Measurements from ENCODE around the gene CEP78.
A peak's percentile ranks its signal among the peaks of the same experiment; 100 is the strongest.
"Not testable (repeated sequence)": the region's sequence is repeated elsewhere in the genome, so short reads cannot be mapped to it uniquely, and the experiment has no call there.

Gene CEP78

DNA sequence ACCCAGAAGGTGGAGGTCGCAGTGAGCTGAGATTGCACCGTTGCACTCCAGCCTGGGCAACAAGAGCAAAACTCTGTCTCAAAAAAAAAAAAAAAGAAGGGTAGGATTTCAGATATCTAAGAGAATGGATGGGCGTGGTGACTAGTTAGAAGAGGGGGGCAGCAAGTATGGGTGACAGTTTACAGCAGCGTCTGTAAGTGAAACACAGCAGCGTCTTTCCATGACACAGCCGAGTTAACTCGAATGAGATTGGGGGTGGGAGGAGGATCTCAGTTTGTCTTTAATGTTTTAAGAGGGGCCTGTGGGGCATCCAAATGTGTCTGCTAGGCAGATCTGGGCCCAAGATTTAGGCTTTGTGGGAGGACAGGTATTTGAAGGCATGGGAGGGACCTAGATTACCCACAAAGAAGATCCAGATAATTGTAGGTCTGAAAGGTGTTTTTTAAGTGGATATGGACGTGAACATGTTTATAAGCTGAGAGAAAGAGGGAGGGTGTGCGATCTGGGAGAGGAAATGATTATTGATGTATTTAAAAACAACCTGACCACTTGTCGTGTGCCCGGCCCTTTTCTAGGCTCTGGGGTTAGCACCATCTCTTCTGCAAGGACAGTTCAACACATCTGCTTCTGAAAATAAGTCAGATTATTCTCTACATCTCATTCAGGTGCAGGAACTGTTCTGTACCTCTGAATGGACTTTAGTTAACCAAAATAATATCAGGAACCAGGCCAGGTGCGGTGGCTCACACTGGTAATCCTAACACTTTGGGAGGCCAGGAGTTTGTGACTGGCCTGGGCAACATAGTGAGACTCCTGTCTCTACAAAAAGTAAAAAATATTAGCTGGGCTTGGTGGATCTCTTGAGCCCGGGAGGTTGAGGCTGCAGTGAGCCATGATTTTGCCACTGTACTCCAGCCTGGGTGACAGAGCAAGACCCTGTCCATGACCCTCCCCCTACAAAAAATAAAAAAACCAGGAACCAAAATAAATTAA lies 2.5 kb downstream of the CEP78 start:
- no peak for DNase-seq

DNA sequence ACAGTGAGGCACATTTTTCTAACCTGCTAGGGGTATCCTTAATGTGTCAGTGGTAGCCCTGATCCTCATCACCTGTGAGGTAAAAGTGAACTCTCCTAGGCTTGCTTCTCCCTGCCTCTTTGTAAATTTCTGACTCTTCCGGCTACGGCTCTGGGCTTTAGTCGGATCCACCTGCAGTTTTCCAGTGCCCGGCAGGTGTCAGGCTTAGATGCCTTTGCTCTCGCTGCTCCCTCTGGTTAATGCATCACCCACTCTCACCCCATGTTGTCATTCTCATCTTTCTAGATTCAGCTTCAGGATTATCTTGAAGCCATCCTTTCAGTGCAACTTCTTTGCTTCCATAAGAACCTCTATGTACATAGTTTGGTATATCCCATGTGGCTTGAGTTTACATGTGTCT lies 3.6 kb downstream of the CEP78 start:
- no peak for DNase-seq

DNA sequence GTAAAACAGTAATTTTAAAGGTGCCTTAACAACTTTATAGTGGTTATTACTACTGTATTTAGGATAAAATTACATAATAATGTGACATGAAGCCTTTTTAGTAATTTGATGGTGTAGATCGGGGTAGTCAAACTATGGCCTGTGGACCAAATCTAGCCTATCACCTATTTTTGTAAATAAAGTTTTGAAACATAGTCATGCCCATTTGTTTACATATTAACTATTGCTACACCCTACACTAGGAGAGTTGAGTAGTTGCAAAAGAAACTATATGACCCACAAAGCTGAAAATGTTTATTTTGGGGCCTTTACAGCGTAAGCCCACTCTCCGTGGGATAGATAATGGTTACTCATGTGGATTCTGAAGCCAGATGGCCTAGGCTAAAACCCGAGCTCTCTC lies 6.2 kb downstream of the CEP78 start:
- DNase-seq: no peak

DNA sequence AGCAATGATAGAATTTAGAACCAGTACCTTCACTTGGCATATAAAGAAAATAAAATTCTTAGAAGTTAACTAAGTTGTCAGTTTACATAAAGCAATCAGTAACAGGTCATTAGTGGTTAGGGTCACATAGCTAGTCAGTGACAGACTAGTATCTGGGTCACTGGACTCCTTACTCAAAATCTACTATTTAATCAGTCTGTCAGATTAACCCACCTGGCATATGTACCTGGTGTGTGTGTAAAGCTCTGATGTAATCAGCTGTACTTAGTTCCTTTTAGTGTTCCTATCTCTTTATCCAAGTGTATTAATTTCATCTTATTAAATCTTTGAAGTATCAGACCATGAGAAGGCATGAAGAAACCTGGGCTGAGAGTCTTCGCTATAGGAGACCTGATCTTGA lies 7.3 kb downstream of the CEP78 start:
- no peak for DNase-seq

DNA sequence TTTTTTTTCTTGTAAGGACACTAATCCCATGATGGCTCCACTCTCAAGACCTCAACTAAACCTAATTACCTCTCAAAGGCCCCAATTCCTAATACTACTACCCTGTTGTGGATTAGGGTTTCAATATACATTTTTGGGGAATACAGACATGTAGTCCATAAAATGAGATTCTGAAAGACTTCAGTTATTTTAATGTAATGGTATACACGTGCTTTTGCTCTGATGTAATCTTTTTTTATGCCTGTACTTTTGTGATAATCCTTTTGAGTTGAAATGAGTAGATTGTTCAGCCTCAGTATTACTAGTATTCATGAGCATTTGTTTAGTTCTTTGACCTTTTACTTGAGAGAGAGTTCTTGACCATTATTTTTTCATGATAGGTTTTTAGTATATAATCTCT lies 9.5 kb downstream of the CEP78 start:
- no peak for DNase-seq

DNA sequence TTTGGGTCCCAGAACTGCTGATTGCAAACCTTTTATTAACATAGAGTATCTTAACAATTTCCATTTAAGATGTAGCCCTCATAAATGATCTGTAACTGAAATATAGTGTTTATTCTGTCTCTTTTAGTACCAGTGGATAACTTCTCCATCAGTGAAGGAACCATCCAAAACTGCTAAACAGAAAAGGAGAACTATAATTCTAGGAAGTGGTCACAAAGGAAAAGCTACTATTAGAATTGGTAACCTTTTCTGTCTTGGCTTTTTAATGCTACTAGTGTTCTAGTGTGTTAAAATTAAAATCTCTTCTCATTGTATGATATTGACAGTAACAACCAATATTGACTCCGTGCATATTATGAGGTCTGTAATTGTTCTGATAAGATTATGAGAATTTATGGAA lies 12.8 kb downstream of the CEP78 start:
- DNase-seq: peak in 1 of 2 donors; percentile 55

DNA sequence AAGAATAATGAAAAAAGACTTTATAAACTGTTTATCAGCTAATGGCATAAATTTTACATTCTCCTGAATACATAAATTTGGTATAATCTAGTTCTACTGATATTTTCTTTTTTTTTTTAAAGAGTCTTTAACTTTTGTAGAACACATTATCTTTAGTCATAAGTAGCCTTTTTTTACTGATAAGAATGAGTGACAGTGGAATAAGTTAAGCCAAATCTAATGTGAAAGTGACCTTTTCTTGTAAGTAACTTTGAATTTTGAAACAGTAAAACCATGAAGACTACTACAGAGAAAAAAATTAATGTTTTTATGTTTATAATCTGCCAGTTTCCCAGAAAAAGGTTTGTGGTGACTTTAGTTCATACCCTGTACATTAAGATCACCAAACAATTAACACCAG lies 13.7 kb downstream of the CEP78 start:
- DNase-seq: no peak

DNA sequence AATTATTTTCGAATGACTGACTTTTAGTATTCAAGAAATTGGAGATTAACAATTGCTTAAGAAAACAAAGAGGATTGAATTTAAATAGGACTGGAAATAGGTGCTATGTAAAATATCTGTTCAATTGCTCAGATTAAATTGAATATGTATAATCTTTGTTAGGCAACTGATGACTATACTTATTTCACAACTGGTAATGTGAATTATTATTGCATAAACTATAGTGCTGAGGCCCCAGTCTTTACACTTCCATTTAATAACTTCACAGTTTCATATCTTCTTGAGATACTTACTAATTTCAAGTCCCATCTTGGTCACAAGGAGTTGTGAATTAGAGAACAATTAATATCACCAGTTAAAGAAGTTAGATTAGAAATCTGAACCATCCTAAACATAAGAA lies 16.7 kb downstream of the CEP78 start:
- DNase-seq: no peak

DNA sequence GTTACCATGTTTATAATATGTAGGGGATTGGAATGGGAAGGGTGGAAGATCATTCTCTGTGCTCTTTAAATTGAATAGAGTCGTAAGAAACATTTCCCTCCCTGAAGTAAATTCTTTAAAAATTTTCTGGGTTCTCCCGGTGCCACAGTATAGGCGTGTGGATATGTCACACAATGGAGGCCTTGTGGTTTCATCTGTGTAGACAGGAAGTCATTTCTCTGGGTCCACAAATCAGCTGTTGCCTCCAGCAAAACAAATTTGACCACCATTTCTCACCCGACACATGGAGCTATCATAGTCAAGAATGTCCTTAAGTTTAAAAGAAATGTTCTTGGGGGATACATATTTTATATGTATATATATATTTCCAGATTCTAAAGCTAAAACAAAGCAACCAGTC lies 17.4 kb downstream of the CEP78 start:
- DNase-seq: no peak

DNA sequence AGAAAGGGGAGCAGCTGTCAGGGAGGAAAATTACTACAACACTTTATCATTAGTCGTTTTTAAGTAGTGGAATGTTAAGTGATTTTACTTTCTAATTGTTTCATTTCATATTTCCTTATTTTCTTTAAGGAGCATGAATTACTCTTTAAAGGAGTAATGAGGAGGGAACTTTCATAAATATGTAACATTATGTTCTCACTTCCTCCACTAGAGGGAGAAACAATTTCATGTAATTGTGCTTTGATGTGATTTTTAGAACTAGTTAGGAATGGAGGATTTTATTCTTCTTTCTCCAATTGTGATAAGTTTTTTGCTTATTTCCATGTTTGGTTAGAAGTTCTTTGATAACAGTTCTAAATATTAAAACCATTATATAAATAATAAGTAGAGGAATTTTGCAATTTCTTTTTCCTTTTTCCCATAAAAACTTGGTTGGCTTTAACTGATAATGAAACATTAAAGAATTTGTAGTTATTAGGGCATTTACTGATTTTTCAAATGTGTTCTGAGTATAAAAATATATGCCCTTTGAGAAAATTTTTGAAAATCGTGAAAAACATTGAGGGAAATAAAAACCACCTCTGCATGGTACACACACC lies 25.6 kb downstream of the CEP78 start:
- peak in 1 of 2 donors; percentile 6 for DNase-seq

DNA sequence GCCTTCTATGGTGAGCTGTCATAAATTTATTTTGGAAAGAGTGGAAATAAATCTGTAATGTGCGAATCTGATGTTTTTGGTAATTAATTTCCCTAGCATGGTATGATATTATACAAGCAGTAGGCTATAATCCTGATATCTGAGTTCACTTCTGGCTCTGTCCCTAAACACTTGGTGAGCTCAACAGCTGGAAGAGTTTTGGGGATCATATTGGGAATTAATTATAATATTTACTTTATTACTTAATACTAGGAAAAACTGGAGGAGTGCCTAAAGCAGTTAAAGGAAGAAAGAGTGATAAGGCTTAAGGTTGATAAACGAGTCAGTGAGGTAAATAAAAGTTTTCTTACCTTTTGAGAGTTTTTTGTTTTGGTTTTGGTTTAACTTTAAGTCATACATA lies 26.8 kb downstream of the CEP78 start:
- no peak for DNase-seq

DNA sequence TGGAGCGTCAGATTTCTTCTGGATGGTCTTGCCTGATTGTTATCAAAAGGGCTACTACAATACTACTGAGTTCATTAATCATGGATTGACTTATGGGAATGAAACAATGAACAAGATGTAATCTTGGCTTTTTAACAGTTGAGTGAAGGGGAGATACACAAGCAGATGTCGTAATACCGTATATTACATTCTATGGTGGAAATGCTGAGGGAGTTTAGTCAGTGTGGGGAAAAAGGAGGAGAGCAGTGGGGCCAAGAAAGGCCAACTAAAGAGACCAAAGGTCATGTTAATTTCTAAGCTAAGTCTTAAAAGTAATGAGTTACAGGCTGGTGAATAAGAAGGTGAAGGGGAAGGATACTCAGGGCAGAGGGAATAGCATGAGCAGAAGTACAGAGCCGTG lies 32.0 kb downstream of the CEP78 start:
- DNase-seq: no peak

DNA sequence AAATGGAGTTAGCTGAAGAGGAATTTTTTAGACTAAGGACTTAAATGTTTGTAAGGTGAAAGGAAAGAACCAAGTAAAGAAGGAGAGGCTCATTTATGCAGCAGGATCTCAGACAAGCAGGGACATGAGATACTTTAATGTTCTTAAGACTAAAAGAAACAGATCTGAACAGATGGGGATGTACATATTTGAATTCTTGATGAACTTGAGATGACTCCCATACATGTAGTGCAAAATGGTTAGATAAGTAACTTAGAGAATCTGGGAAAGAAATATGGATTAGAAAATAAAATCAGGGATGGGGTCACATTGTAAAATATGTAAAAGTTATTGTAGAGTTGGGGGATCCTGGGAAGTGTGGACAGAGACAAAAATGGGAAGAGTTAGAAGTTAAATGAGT lies 33.9 kb downstream of the CEP78 start:
- no peak for DNase-seq

DNA sequence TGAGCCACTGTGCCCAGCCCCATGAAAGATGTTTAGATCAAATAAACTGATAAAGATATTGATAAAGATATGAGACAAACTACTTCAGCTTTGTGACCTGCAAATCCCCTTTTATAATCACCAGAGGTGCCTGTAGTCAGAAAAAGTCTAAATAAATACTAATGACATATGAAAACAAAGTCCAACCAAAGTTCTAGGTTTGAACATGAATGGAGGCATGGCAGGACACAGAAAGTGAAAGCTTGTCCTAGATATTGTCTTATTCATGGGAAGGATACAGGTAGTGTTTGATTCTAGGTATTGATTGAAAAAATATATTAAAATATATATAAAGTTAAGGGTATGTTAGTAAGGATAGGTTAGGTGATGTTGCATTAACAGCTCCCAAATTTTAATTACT lies 36.4 kb downstream of the CEP78 start:
- no peak for DNase-seq

DNA sequence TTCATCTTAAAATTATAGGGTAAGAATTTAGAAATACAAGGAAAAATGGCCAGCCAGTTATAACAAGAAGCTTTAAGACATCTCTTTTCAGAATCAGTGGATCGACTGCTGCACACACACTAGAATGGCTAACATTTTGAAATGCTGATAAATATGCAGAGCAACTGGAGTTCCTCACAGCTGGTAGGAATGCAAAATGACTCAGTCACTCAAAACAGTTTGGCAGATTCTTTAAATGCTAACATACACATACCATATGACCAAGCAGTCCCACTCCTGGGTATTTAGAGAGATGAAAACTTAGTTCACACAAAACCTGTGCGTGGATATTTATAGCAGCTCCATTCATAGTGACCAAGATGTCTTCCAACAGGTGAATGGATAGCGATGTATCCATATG lies 37.9 kb downstream of the CEP78 start:
- DNase-seq: no peak

DNA sequence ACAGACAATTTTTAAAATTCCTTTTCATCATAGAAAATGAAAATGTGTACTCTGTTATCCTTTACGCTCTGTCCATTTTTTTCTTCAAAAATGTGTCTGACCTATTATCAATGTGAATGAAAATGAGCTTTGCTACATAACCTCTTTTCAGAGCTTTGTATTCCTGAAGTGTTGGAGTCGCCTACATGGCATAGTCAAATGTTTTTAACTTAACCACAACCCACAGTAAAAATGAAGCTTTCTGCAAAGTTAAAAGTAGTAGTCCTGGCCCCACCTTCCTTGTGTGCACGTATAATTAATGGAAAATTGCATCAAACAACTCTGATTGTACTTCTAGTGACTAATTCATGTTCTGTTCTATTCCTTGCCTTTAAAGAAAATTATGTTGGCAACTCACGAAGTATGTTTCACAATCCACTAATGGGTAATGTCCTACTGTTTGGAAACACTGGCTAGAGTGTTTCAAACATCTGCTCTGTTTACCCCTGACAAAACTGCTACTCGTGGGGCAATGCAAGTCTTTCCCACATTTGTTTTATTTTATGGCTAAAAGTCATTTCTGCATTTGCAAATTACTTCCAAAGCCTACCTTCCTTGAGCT lies 42.4 kb downstream of the CEP78 start:
- no peak for DNase-seq

DNA sequence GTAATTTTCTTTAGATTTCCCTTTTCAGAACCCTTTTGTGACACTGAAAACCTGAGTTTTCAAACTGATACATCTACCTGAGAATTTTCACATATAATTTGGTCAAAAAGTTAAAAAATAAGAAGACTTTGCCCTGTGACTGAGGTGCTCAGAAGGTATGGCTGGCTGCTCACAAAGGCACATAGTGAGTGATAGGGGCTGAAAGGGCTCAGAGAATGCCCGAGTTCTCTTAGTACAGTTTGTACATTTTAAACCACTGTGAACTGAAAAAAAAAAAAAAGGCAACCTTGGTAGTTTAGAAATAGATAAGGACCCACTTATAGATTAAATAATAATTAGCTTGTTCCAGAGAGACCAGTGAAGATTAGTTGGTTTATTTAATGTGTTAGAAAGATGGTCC lies 42.9 kb downstream of the CEP78 start:
- DNase-seq: no peak

DNA sequence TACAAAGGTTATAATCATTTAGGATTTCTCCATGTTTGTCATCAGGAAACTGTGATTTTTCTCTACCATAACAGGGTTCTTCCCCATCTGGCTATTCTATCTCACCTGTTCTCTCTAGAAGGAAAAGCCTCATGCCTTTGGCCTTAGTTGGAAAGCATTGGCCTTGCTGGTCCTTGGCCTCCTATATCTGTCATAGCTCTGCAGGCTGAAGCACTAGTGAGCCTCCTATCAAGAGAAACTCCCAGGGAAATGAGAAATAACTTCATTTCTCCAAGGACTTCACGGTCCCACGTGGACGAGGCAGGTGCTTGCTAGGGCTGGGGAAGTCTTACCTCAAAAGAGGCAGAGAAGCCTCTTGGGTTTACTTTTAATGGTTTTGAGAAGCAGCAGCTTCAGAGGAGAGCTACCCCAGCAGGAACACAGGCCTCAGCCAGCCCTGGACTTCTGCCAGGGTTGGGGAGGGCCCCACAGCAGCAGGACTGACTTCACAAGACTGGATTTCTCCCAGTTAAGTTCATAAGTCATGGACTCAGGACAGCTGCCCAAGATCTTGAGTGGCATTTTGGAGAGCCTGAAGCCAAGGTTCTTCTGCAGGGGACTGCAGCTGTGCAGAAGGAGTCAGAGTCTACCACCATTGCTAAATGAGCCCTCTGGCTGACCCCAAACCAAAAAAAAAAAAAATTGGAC lies 45.2 kb downstream of the CEP78 start:
- DNase-seq: no peak

DNA sequence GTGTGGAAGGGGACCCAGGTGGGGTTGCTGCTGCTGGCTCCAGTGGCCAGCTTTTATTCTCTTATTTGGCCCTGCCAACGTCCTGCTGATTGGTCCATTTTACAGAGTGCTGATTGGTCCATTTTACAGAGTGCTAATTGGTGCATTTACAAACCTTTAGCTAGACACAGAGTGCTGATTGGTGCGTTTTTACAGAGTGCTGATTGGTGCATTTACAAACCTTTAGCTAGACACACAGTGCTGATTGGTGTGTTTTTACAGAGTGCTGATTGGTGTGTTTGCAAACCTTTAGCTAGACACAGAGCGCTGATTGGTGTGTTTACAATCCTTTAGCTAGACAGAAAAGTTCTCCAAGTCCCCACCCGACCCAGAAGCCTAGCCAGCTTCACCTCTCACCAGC lies 48.3 kb downstream of the CEP78 start:
- not testable (repeated sequence) for DNase-seq

DNA sequence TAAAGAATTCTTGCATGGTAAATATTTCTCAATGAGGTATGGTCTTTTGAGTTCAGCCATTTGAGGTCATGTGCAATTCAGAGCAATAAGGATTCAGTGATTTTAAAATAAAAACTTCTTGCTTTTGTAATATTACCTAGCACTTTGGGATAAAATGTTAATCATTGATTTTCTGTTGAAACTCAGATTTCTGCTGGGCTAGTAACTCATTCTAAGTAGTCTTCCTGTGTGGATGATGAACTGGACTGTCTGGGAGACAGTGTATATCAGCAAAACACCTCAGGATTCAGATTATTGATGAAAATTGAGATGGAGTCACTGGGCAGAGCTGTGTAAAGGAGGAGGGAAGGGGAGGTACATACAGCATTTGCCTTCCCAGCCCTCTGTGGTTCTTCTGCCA lies 50.2 kb downstream of the CEP78 start:
- no peak for DNase-seq

DNA sequence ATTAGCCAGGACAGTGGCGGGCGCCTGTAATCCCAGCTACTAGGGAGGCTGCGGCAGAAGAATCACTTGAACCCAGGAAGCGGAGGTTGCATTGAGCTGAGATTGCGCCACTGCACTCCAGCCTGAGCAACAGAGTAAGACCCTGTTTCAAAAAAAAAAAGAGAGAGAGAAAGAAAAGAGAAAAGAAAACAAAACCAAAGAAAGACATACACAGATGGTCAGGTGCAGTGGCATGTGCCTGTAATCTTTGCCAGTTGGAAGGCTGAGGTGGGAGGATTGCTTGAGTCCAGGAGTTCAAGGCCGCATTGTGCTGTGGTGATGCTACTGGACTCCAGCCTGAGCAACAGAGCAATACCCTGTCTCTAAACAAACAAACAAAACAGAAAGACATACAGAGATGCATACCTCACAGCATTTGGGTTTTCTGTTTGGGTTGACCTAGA lies 51.1 kb downstream of the CEP78 start:
- no peak for DNase-seq

DNA sequence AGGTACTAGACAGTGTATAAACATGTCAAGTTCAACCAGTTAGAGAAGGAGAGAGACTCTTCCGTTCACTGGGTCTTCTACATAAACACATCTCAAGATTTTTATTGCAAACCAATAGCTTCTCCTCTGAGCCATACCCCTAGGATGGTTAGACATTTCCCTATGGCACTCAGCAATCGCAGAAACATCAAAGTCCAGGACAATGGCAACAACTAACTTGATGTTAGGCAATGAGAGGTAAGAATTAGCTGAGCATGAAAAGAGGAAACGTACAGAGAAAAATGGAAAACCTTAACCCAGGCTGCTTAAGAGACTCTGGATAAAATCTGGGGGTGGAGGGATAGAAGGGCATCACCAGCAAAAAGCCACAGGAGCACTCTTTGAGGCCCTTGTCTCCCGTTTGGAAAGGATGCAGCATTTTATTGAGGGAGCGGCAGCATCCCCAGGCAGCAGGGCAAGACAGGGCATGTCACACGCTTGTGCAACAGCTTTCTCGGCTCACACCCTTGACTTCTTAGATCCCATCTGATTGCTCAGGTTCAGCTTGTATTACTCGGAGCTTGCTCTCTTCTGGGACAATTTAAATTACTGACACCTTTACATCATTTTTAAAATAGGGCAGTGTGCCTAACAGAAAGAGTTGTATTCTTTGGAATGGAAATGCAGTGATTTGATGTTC lies 52.5 kb downstream of the CEP78 start:
- DNase-seq: no peak

DNA sequence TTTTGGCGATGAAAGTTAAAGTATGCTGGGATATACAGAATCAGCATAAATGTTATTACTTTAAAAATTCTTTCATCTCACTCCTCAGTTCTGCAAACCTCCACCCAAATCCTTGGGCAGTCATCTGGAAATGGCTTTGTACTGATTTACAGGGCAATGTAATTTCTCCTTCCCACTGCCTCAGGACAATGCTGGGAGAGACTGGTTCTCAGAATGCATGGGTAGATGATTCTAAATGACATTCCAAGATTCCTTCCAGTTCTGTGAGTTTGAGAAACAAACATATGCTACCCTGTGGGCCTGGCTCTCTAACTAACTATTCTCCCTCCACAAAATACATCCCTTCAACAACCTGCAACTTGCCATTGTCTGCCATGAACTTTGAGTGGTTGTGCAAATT lies 53.6 kb downstream of the CEP78 start:
- DNase-seq: no peak

Measured in bone marrow (tissue), 2 donors.